Panc1 (cell line): ENCODE data around the gene HLCS.
"Not testable (repeated sequence)": the region's sequence is repeated elsewhere in the genome, so short reads cannot be mapped to it uniquely, and the experiment has no call there.

Experiments used
- CTCF ChIP-seq: fragments of 450-650 bp; IDR thresholded peaks from 2 replicates; pipeline ENCODE4 v1.5.1; 2017; ENCODE audit warnings: mild to moderate bottlenecking
- POLR2AphosphoS5 ChIP-seq: IDR thresholded peaks from 2 replicates; pipeline ENCODE4 v1.6.1; 2012; ENCODE audit warnings: mild to moderate bottlenecking, low read depth, low read length, moderate library complexity
- REST ChIP-seq, 2 experiments: IDR thresholded peaks; 2 replicates each; pipeline ENCODE4 v1.6.1; 2011 to 2012; ENCODE audit warnings: low read depth in 2 of 2, control low read depth in 1 of 2, low read length in 1 of 2, mild to moderate bottlenecking in 1 of 2, moderate library complexity in 1 of 2; ENCODE audit not compliant: insufficient read depth in 1 of 2
- TCF7L2 ChIP-seq: IDR thresholded peaks from 2 replicates; pipeline ENCODE4 v1.6.1; 2011; ENCODE audit warnings: mild to moderate bottlenecking, low read depth, low read length, inconsistent platforms

GRCh38 chr21:37003917-37004316 lies 37.4 kb upstream of the HLCS start:
- not testable (repeated sequence) for TF ChIP-seq POLR2AphosphoS5; CTCF; REST (IDR thresholded peaks at IDR 0.05; ENCODE audit: insufficient read depth in 1 of 2, low read depth in 2 of 2, low read length in 1 of 2); TCF7L2
